ENCODE data around the gene ZFYVE28.
"Not testable (repeated sequence)": the region's sequence is repeated elsewhere in the genome, so short reads cannot be mapped to it uniquely, and the experiment has no call there.

ZFYVE28 gene

GRCh38 chr4:2241003-2241402, 177.4 kb downstream of the ZFYVE28 start:
- no peak for DNase-seq

GRCh38 chr4:2236944-2237666, 181.3 kb downstream of the ZFYVE28 start:
- no peak for DNase-seq

DNA sequence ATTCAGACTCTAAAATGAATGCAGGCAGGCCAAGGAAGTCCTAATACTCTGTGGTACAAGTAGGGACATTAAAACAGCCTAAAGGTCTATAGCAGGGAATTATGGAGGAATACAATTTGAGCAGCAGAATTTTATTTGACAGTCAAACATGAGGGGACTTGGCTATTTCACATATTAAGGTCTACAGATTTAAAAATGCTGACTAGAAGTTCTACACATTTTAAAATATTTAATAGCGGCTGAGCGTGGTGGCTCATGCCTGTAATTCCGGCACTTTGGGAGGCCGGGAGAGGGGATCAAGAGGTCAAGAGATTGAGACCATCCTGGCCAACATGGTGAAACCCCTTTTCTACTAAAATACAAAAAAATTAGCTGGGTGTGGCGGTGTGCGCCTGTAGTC, 187.4 kb downstream of the ZFYVE28 start:
- no peak for DNase-seq

GRCh38 chr4:2226261-2226660, 192.2 kb downstream of the ZFYVE28 start:
- DNase-seq = no peak

DNA sequence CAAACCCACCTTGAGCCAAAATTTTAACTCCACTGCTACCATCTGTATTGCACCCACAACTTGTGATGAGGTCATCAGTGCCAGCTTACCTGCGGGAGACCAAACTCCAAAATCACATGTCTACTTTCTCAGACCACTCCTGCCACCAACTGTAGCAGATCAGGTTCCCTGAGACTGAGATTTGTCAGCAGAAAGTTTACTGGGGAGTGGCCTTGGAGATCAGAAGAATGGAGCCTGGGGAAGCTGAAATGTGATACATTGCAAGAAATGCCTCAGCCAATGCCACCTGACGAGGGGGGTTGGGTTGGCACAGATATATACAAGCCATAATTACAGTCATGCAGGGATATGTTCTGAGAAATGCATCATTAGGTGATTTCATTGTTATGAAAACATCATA, 195.6 kb downstream of the ZFYVE28 start:
- DNase-seq = no peak

DNA sequence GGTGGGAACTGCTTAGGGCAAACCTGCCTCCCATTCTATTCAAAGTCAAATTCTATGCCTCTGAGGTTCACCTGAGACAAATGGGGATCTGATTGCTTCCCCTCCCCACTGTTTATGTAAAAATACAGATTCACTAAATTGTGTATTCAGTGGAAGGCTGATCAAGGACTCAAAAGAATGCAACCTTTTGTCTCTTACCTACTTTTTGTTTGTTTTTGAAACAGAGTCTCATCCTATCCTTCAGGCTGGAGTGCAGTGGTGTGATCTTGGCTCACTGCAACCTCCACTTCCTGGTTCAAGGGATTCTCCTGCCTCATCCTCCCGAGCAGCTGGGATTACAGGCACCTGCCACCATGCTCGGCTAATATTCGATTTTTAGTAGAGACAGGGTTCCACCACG, 197.1 kb downstream of the ZFYVE28 start:
- DNase-seq = not testable (repeated sequence)

DNA sequence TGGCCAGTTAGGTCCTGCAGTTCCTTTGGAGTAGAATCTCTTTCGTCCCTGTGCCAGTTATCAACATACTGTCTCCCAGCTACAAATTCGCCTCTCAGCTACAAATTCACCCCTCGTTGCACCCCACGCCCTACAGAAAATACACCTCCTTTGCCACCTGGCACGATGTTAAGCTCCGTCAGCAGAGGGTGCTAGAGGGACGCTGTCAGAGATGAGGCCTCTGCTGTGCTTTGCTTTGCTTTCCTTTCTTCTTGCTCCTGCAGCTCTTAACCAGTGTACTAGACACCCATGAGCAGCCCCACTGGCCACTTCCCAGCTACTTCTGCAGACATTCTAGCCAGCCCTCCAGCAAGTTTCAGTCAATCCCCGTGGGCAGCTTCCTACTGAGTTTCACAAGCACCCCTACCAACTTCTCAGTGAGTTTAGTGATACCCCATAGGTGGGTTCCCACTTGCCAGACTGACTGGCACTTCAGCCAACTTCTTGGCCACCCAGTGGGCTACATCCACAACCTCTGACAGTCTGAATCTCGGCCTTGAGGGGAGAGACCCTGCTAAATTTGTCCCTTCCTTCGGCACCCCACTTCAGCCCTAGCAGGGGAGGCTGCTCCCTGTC, 198.3 kb downstream of the ZFYVE28 start:
- DNase-seq = peak; percentile 10 to 65
